Lower leg skin (tissue), 3 donors: ENCODE measurements around the gene POFUT2.

Source experiments
- POLR2A ChIP-seq, 2 donors: fragments of 450-650 bp; IDR thresholded peaks; one replicate each; pipeline ENCODE4 v1.6.1; 2016 to 2017; ENCODE audit warnings: antibody characterized with exemption in 2 of 2, mild to moderate bottlenecking in 1 of 2, moderate library complexity in 1 of 2
- TF ChIP-seq, protein P1 (sequence below), 3 donors: fragments of 450-650 bp; IDR thresholded peaks; one replicate each; pipeline ENCODE4 v1.5.1; 2016; ENCODE audit warnings: antibody characterized with exemption in 3 of 3, mild to moderate bottlenecking in 3 of 3, moderate library complexity in 2 of 3

DNA sequence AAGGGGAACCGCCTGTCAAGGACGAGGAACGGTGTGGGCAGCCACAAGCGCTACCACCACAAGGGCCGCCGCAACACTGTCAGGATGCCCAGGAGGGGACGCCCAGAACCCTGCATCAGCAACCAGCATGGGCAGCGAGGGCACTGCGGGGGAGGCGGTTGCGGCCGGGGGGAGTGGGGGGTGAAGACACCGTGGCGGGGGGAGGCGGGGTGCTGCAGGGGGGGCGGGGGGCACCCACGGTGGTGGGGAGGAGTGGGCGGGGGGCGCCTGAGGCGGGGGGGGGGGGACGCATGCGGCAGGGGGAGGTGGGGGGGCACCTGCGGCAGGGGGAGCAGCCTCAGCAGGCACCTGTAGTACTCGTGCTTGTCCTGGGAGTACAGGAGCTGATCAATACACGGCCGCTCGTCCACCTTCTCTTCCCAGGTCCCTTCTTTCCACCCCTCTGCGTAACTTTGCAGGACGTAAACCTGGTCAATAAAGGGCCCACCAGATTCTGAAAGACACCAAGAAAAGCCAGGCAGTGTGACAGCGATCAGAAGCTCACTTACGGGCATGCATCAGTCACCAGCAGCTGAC is 4.6 kb downstream of the POFUT2 start:
- no peak for TF ChIP-seq POLR2A (IDR thresholded peaks at IDR 0.05)
- TF ChIP-seq, protein P1, sequence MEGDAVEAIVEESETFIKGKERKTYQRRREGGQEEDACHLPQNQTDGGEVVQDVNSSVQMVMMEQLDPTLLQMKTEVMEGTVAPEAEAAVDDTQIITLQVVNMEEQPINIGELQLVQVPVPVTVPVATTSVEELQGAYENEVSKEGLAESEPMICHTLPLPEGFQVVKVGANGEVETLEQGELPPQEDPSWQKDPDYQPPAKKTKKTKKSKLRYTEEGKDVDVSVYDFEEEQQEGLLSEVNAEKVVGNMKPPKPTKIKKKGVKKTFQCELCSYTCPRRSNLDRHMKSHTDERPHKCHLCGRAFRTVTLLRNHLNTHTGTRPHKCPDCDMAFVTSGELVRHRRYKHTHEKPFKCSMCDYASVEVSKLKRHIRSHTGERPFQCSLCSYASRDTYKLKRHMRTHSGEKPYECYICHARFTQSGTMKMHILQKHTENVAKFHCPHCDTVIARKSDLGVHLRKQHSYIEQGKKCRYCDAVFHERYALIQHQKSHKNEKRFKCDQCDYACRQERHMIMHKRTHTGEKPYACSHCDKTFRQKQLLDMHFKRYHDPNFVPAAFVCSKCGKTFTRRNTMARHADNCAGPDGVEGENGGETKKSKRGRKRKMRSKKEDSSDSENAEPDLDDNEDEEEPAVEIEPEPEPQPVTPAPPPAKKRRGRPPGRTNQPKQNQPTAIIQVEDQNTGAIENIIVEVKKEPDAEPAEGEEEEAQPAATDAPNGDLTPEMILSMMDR (IDR thresholded peaks at IDR 0.05) = no peak
